Measurements from ENCODE around the gene AP1G2. TPM values are rescaled to one million over a fixed set of nuclear protein-coding genes. Genes with fewer than 3 reads are reported as not detected.

Gene AP1G2
- total RNA-seq, 1 donor from 2014 or later = 65.4 TPM

DNA sequence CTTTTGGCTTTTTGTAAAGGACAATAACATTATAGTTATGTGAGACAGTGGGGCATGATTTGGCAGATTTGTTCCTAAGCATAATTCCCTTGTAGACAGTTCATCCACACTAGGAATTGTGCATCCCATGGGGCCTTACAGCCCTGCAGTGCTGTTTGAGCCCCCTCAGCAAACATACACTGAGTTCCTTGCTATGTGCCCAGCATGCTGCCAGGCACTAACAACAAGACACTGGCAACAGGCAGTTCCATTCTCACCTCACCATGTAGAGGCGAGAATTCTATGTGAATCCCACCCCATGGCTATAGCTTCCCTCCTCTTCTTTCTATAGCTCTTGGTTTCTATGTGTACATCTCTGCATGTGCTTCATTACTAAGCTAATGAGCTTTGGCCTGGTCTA, 9.6 kb downstream of the AP1G2 start:
- Histone ChIP-seq H3F3A (ENCODE audit: low read depth) (peaks cover 42% of the 10 kb centered on the region), H3K27me3 (no peaks in the 10 kb centered on the region), H3K4me3 (no peak overlapping the region), H2AFZ (replicated peaks) (no peak overlapping the region), H3K4me2 (no peak overlapping the region), H3K79me2 (ENCODE audit: low read depth) (peaks cover 15% of the 10 kb centered on the region), H3K9ac (no peak overlapping the region), H3K27ac (no peak overlapping the region), H3K4me1 (peaks cover 12% of the 10 kb centered on the region), H3K9me3 (ENCODE audit: low read depth) (no peaks in the 10 kb centered on the region), H4K20me1 (ENCODE audit: low read depth) (peaks cover 5% of the 10 kb centered on the region), H3K36me3 (no peaks in the 10 kb centered on the region)
- Mint-ChIP-seq H3K4me1 (peaks cover 31% of the 10 kb centered on the region), H3K36me3 (peaks cover 3% of the 10 kb centered on the region), H3K9me3 (no peaks in the 10 kb centered on the region), H3K4me3 (peak overlapping the region; percentile 65), H3K27ac (no peak overlapping the region), H3K27me3 (ENCODE audit: insufficient read depth, low read depth) (peaks cover 2% of the 10 kb centered on the region)
- no peak for DNase-seq (ENCODE audit: low spot score)
- TF ChIP-seq, protein P1, sequence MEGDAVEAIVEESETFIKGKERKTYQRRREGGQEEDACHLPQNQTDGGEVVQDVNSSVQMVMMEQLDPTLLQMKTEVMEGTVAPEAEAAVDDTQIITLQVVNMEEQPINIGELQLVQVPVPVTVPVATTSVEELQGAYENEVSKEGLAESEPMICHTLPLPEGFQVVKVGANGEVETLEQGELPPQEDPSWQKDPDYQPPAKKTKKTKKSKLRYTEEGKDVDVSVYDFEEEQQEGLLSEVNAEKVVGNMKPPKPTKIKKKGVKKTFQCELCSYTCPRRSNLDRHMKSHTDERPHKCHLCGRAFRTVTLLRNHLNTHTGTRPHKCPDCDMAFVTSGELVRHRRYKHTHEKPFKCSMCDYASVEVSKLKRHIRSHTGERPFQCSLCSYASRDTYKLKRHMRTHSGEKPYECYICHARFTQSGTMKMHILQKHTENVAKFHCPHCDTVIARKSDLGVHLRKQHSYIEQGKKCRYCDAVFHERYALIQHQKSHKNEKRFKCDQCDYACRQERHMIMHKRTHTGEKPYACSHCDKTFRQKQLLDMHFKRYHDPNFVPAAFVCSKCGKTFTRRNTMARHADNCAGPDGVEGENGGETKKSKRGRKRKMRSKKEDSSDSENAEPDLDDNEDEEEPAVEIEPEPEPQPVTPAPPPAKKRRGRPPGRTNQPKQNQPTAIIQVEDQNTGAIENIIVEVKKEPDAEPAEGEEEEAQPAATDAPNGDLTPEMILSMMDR (IDR thresholded peaks at IDR 0.05) = no peak
- TF ChIP-seq EZH2 (IDR thresholded peaks at IDR 0.05) (no peak), EZH2phosphoT487 (IDR thresholded peaks at IDR 0.05) (no peak)

DNA sequence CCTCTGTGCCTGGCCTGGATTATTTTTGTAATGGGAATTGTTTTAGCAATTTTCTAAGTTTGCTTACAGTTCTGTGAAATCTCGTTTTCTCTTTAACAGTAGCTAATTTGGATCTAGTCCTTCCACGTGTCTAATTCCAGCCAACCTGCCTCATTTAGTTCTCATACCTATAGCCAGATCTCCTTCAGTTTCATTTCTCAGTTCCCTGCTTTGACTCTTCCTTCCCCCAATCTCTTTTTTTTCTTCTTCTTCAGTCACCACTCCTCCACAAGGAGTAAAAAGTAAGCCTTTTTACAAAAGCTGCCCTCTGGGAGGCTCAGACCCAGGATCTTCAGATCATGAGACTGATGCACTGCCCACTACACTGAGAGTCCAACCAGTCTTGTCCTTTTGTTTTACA, 10.1 kb downstream of the AP1G2 start:
- Histone ChIP-seq H3K9me3 (ENCODE audit: low read depth) (no peaks in the 10 kb centered on the region), H3K9ac (no peak overlapping the region), H3K4me3 (no peak overlapping the region), H3K4me2 (peak overlapping the region; percentile 84), H3K79me2 (ENCODE audit: low read depth) (peaks cover 15% of the 10 kb centered on the region), H3K27ac (no peak overlapping the region), H3F3A (ENCODE audit: low read depth) (peaks cover 41% of the 10 kb centered on the region), H3K27me3 (no peaks in the 10 kb centered on the region), H3K36me3 (no peaks in the 10 kb centered on the region), H2AFZ (replicated peaks) (no peak overlapping the region), H3K4me1 (peaks cover 12% of the 10 kb centered on the region), H4K20me1 (ENCODE audit: low read depth) (peaks cover 4% of the 10 kb centered on the region)
- peaks cover 28% of the 10 kb centered on the region for H3K4me1 Mint-ChIP-seq
- DNase-seq (ENCODE audit: low spot score) = no peak
- TF ChIP-seq EZH2phosphoT487 (IDR thresholded peaks at IDR 0.05) = no peak
- H3K9me3 Mint-ChIP-seq = no peaks in the 10 kb centered on the region
- H3K36me3 Mint-ChIP-seq = peaks cover 3% of the 10 kb centered on the region
- peaks cover 2% of the 10 kb centered on the region for H3K27me3 Mint-ChIP-seq (ENCODE audit: insufficient read depth, low read depth)
- H3K27ac Mint-ChIP-seq = no peak overlapping the region
- peak overlapping the region; percentile 65 for H3K4me3 Mint-ChIP-seq

DNA sequence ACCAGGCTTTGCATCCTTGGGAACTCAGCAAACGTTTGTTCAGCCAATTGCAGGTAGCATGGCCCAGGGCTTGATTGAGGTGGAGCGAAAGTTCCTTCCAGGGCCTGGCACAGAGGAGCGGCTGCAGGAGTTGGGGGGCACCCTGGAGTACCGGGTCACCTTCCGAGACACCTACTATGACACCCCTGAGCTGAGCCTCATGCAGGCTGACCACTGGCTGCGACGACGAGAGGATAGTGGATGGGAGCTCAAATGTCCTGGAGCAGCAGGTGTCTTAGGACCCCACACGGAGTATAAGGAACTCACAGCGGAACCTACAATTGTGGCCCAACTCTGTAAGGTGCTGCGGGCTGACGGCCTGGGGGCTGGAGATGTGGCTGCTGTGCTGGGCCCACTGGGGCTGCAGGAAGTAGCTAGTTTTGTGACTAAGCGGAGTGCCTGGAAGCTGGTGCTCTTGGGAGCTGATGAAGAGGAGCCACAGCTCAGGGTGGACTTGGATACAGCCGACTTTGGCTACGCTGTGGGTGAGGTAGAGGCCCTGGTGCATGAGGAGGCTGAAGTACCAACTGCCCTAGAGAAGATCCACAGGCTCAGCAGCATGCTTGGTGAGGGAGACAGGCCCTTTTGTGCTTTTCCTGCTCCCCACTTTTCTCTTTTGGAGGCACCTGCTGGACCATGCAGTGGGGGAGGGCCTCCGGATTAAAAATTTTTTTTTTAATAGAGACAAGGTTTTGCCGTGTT, 10.7 kb downstream of the AP1G2 start:
- DNase-seq (ENCODE audit: low spot score) = no peak
- Histone ChIP-seq H3K4me3 (peak overlapping the region; percentile 88), H3K27me3 (no peaks in the 10 kb centered on the region), H3K9ac (no peak overlapping the region), H3K79me2 (ENCODE audit: low read depth) (peaks cover 15% of the 10 kb centered on the region), H3K4me2 (peak overlapping the region; percentile 84), H3K36me3 (no peaks in the 10 kb centered on the region), H3K9me3 (ENCODE audit: low read depth) (no peaks in the 10 kb centered on the region), H2AFZ (replicated peaks) (no peak overlapping the region), H3K4me1 (peaks cover 14% of the 10 kb centered on the region), H4K20me1 (ENCODE audit: low read depth) (no peaks in the 10 kb centered on the region), H3K27ac (no peak overlapping the region), H3F3A (ENCODE audit: low read depth) (peaks cover 41% of the 10 kb centered on the region)
- Mint-ChIP-seq H3K4me3 (peak overlapping the region; percentile 93), H3K4me1 (peaks cover 28% of the 10 kb centered on the region), H3K27ac (peak overlapping the region; percentile 66), H3K36me3 (peaks cover 3% of the 10 kb centered on the region), H3K9me3 (no peaks in the 10 kb centered on the region), H3K27me3 (ENCODE audit: insufficient read depth, low read depth) (peaks cover 2% of the 10 kb centered on the region)
- TF ChIP-seq, protein P1 (IDR thresholded peaks at IDR 0.05) = no peak
- TF ChIP-seq EZH2phosphoT487 (IDR thresholded peaks at IDR 0.05) (no peak), EZH2 (IDR thresholded peaks at IDR 0.05) (no peak)
